Activated CD4-positive, alpha-beta T cell treated with anti-CD3 and anti-CD28 coated beads, Interleukin-2, amount 50 U/mL, for 24 hours (primary cell): ENCODE data around the gene GRIK5.
"Not testable (repeated sequence)": the region's sequence is repeated elsewhere in the genome, so short reads cannot be mapped to it uniquely, and the experiment has no call there.

Experiments used
- DNase-seq, 2 donors: peaks; one replicate each; pipeline ENCODE4 v3.0.0-alpha.2; 2020; ENCODE audit warnings: low read depth in 1 of 2, low spot score in 1 of 2

The GRIK5 gene

GRCh38 chr19:41994521-41994971 is 75.5 kb downstream of the GRIK5 start:
- no peak for DNase-seq

GRCh38 chr19:41993612-41994483 is 76.2 kb downstream of the GRIK5 start, which contains the start of gene ATP1A3:
Gene ATP1A3 (minus strand): TSS chr19:41994230. CDS start chr19:41994076, 154 bp downstream.
- peak in 1 of 2 donors; percentile 19 for DNase-seq

- DNase-seq, result not testable (repeated sequence)
Measured at GRCh38 chr19:41991925-41992569, 78.0 kb downstream of the GRIK5 start.

- no peak for DNase-seq
Measured at GRCh38 chr19:41991025-41991424, 79.0 kb downstream of the GRIK5 start.

- no peak for DNase-seq
Measured at GRCh38 chr19:41990615-41991014, 79.4 kb downstream of the GRIK5 start.

- no peak for DNase-seq
Measured at GRCh38 chr19:41990028-41990427, 80.0 kb downstream of the GRIK5 start.

- DNase-seq, result no peak
Measured at GRCh38 chr19:41988947-41989346, 81.1 kb downstream of the GRIK5 start.

GRCh38 chr19:41987141-41987860 is 82.7 kb downstream of the GRIK5 start:
- no peak for DNase-seq

GRCh38 chr19:41984961-41985360 is 85.0 kb downstream of the GRIK5 start:
- no peak for DNase-seq

GRCh38 chr19:41981724-41982123 is 88.3 kb downstream of the GRIK5 start:
- DNase-seq, result no peak

- DNase-seq, result no peak
Measured at GRCh38 chr19:41978470-41978869, 91.5 kb downstream of the GRIK5 start.

- DNase-seq, result no peak
Measured at GRCh38 chr19:41977916-41978315, 92.1 kb downstream of the GRIK5 start.

GRCh38 chr19:41974652-41975051 is 95.4 kb downstream of the GRIK5 start:
- no peak for DNase-seq

GRCh38 chr19:41971363-41971762 is 98.6 kb downstream of the GRIK5 start:
- DNase-seq, result no peak

- DNase-seq, result no peak
Measured at GRCh38 chr19:41969772-41970458, 100.1 kb downstream of the GRIK5 start.

GRCh38 chr19:41968751-41969595 is 101.0 kb downstream of the GRIK5 start:
- no peak for DNase-seq

- DNase-seq, result no peak
Measured at GRCh38 chr19:41967054-41967783, 102.8 kb downstream of the GRIK5 start.

GRCh38 chr19:41965106-41965505 is 104.9 kb downstream of the GRIK5 start:
- no peak for DNase-seq

- DNase-seq, result no peak
Measured at GRCh38 chr19:41960973-41961372, 109.0 kb downstream of the GRIK5 start.
